HG03039 (cell line): ENCODE results near the gene PROS1.
"Not testable (repeated sequence)": the region's sequence is repeated elsewhere in the genome, so short reads cannot be mapped to it uniquely, and the experiment has no call there.

Experiments
- ATAC-seq: cut with Tn5 transposase; IDR thresholded peaks from one replicate; pipeline ENCODE4 v1.9.1; 2021; ENCODE audit warnings: mild to moderate bottlenecking, moderate library complexity; ENCODE audit not compliant: unreplicated experiment

Gene PROS1

GRCh38 chr3:93878250-93879017 lies 95.3 kb downstream of the PROS1 start:
- not testable (repeated sequence) for ATAC-seq

DNA sequence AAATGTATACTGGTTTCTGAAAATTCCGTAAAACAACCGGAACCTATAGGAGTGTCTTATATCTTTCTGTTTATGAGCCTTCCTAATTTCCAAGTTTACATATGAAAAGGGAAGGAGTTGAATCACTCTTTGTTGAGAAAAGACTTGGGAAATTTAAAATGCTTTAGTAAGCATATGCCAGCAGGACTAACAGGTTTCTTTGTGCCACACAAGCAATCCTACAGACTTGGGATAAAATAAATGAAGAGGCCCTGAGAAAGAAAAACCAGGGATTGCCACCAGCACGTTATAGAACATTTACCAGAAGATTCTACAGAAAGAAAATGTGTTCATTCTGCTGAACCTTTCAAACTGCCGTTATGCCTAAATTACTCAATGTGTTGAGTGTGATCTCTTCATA lies 96.3 kb downstream of the PROS1 start:
- not testable (repeated sequence) for ATAC-seq

DNA sequence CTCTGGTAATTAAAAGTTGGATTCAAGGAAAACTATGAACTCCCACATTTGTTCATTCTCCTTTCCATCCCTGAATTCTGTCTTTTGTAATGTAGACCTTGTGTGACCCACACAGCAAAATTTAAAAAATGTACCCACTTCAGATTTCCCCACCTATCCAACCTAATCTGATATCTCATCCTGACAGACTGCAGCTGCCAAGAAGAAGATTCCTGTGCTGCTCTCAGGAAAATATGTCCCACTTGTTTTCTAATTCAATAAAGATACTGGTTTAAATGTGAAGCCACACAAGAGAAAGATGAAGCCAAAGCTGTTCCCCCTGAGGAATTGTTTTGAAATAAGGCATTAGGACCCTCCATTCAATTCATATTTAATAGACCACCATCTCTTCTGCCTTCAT lies 100.3 kb downstream of the PROS1 start:
- not testable (repeated sequence) for ATAC-seq

GRCh38 chr3:93867425-93867824 lies 106.3 kb downstream of the PROS1 start:
- ATAC-seq: no peak

- ATAC-seq: no peak
Measured at GRCh38 chr3:93861017-93861416, 112.7 kb downstream of the PROS1 start.

- no peak for ATAC-seq
Measured at GRCh38 chr3:93855401-93855800, 118.3 kb downstream of the PROS1 start.

DNA sequence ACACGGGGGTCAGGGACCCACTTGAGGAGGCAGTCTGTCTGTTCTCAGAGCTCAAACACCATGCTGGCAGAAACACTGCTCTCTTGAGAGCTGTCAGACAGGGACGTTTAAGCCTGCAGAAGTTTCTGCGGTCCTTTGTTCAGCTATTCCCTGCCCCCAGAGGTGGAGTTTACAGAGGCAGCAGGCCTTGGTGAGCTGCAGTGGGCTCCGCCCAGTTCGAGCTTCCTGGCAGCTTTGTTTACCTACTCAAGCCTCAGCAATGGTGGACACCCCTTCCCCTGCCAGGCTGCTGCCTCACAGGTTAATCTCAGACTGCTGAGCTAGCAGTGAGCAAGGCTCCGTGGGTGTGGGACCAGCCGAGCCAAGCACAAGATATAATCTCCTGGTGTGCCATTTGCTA lies 121.5 kb downstream of the PROS1 start:
- not testable (repeated sequence) for ATAC-seq

GRCh38 chr3:93843981-93844380 lies 129.7 kb downstream of the PROS1 start:
- ATAC-seq: no peak

GRCh38 chr3:93839193-93839592 lies 134.5 kb downstream of the PROS1 start:
- ATAC-seq: not testable (repeated sequence)
